Measurements from ENCODE around the gene MTHFD1. TPM values are rescaled to one million over a fixed set of nuclear protein-coding genes. Genes with fewer than 3 reads are reported as not detected.

MTHFD1 gene
- total RNA-seq, 2 donors from 2014 or later: 26.1 to 34.7 TPM

DNA sequence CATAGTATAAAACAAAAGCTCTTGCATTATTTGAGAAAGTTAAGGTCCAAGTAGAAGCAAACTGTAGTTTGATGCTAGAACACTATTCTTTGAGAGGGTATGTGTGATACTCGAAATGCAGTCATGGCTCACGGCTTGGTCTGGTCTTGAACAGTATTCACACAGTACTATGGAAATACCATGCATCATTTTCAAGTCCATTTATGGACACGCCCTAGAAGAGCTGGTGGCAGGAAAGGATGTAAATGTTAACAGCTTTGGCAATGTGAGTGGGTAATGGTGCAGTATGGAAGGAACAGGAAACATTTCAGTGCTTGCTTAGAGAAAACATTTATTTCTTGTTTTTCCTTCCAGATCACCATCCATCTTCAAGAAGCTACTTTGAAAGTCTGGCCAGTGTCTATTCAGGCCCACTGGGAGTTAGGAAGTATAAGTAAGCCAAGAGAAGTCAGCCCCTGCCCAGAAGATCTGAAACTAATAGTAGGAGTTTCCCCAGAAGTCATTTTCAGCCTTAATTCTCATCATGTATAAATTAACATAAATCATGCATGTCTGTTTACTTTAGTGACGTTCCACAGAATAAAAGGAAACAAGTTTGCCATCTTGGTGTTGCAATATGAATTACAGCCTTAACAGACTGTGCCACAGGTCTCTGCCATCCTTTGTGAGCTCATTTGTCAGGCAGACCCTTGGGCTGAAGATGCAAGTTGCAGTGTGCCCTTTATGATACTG is 71.4 kb downstream of the MTHFD1 start:
- H3K4me3 ChIP-seq: no peak overlapping the region
- H3K27me3 ChIP-seq (replicated peaks; ENCODE audit: insufficient read depth): no peaks in the 10 kb centered on the region
- H3K27ac ChIP-seq: no peak overlapping the region
- intact Hi-C loops (cut with DNase I): no loop called here
- no peaks in the 10 kb centered on the region for H3K9me3 ChIP-seq
- TF ChIP-seq, protein P1, sequence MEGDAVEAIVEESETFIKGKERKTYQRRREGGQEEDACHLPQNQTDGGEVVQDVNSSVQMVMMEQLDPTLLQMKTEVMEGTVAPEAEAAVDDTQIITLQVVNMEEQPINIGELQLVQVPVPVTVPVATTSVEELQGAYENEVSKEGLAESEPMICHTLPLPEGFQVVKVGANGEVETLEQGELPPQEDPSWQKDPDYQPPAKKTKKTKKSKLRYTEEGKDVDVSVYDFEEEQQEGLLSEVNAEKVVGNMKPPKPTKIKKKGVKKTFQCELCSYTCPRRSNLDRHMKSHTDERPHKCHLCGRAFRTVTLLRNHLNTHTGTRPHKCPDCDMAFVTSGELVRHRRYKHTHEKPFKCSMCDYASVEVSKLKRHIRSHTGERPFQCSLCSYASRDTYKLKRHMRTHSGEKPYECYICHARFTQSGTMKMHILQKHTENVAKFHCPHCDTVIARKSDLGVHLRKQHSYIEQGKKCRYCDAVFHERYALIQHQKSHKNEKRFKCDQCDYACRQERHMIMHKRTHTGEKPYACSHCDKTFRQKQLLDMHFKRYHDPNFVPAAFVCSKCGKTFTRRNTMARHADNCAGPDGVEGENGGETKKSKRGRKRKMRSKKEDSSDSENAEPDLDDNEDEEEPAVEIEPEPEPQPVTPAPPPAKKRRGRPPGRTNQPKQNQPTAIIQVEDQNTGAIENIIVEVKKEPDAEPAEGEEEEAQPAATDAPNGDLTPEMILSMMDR (IDR thresholded peaks at IDR 0.05): no peak
- TF ChIP-seq POLR2AphosphoS5 (IDR thresholded peaks at IDR 0.05) (no peak), POLR2A (IDR thresholded peaks at IDR 0.05) (no peak)
- no peak for DNase-seq (ENCODE audit: low spot score)
- H3K36me3 ChIP-seq: no peaks in the 10 kb centered on the region
- H3K4me1 ChIP-seq (replicated peaks): no peaks in the 10 kb centered on the region
- 76% methylated on average over 4 of the region's 4 CpGs for WGBS

- no peaks in the 10 kb centered on the region for H3K4me1 ChIP-seq (replicated peaks)
- H3K9me3 ChIP-seq: no peaks in the 10 kb centered on the region
- DNase-seq (ENCODE audit: low spot score): no peak
- H3K4me3 ChIP-seq: no peak overlapping the region
- TF ChIP-seq POLR2AphosphoS5 (IDR thresholded peaks at IDR 0.05): no peak
- no peaks in the 10 kb centered on the region for H3K27me3 ChIP-seq (replicated peaks; ENCODE audit: insufficient read depth)
- intact Hi-C loops (cut with DNase I): no loop called here
- H3K27ac ChIP-seq: no peak overlapping the region
- H3K36me3 ChIP-seq: no peaks in the 10 kb centered on the region
- WGBS: 88% methylated on average over 3 of the region's 3 CpGs
Measured at GRCh38 chr14:64461221-64461620, 73.1 kb downstream of the MTHFD1 start.

GRCh38 chr14:64463195-64463594 is 75.0 kb downstream of the MTHFD1 start:
- 98% methylated on average over 2 of the region's 2 CpGs for WGBS
- H3K4me3 ChIP-seq: no peak overlapping the region
- intact Hi-C loops (cut with DNase I): no loop called here

GRCh38 chr14:64463873-64464272 is 75.7 kb downstream of the MTHFD1 start:
- WGBS: 96% methylated on average over 6 of the region's 6 CpGs
- no peak for DNase-seq (ENCODE audit: low spot score)
- intact Hi-C loops (cut with DNase I): no loop called here

More at GRCh38 chr14:64463195-64463594, 75.0 kb downstream of the MTHFD1 start:
- Histone ChIP-seq H3K27me3 (replicated peaks; ENCODE audit: insufficient read depth) (no peaks in the 10 kb centered on the region), H3K9me3 (no peaks in the 10 kb centered on the region), H3K4me1 (replicated peaks) (peaks cover 4% of the 10 kb centered on the region), H3K36me3 (no peaks in the 10 kb centered on the region), H3K27ac (no peak overlapping the region)
- no peak for TF ChIP-seq POLR2A (IDR thresholded peaks at IDR 0.05)
- TF ChIP-seq, protein P1 (IDR thresholded peaks at IDR 0.05): no peak
- TF ChIP-seq POLR2AphosphoS5 (IDR thresholded peaks at IDR 0.05): no peak
- no peak for DNase-seq (ENCODE audit: low spot score)

DNA sequence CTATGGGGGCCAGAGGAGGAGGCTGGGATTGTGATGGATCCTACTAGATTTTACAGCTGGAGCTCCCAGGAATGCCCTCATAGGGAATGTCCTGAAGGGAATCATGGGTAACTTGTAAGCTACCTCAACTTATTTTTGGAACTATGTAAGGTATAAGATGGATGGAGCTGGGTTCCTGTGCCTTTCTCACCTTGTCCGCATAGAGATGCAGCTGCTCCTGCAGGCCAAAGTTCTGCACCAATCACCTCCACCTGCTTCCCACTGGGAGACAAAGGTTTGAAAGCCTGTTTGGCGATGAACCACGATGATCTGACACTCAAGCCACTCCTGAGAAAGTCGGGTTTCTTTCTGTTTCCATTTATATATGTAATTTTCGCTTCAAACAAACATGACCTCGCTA is 76.5 kb downstream of the MTHFD1 start:
- WGBS: 11% methylated on average over 6 of the region's 6 CpGs
- intact Hi-C loops (cut with DNase I): no loop called here

More at GRCh38 chr14:64463873-64464272, 75.7 kb downstream of the MTHFD1 start:
- Histone ChIP-seq H3K9me3 (no peaks in the 10 kb centered on the region), H3K27ac (no peak overlapping the region), H3K27me3 (replicated peaks; ENCODE audit: insufficient read depth) (no peaks in the 10 kb centered on the region), H3K4me3 (no peak overlapping the region), H3K4me1 (replicated peaks) (peaks cover 4% of the 10 kb centered on the region), H3K36me3 (no peaks in the 10 kb centered on the region)
- TF ChIP-seq, protein P1 (IDR thresholded peaks at IDR 0.05): no peak
- TF ChIP-seq POLR2AphosphoS5 (IDR thresholded peaks at IDR 0.05): no peak
- TF ChIP-seq POLR2A (IDR thresholded peaks at IDR 0.05): no peak

More for the DNA sequence above, 76.5 kb downstream of the MTHFD1 start:
- Histone ChIP-seq H3K27ac (peak overlapping the region in 1 of 2 donors; percentile 44), H3K36me3 (no peaks in the 10 kb centered on the region), H3K27me3 (replicated peaks; ENCODE audit: insufficient read depth) (no peaks in the 10 kb centered on the region), H3K4me3 (peak overlapping the region; percentile 63 to 67), H3K4me1 (replicated peaks) (peaks cover 4% of the 10 kb centered on the region), H3K9me3 (no peaks in the 10 kb centered on the region)
- no peak for DNase-seq (ENCODE audit: low spot score)
- TF ChIP-seq POLR2A (IDR thresholded peaks at IDR 0.05): no peak
- TF ChIP-seq POLR2AphosphoS5 (IDR thresholded peaks at IDR 0.05): no peak
- TF ChIP-seq, protein P1 (IDR thresholded peaks at IDR 0.05): no peak
